ENCODE data around the gene WSB2.

The WSB2 gene

GRCh38 chr12:118060301-118061010, 523 bp downstream of the WSB2 start:
- DNase-seq (ENCODE audit: insufficient read length) (peak; percentile 30), FAIRE-seq (peak; percentile 76)
- TF ChIP-seq POLR2AphosphoS5 (IDR thresholded peaks at IDR 0.05; ENCODE audit: low read depth, low read length), result no peak
- TF ChIP-seq TAF1 (IDR thresholded peaks at IDR 0.05; ENCODE audit: borderline replicate concordance, low read depth, low read length), result no peak

- no peak for TF ChIP-seq POLR2A (IDR thresholded peaks at IDR 0.05; ENCODE audit: low read depth, low read length)
- no peak for TF ChIP-seq TAF1 (IDR thresholded peaks at IDR 0.05; ENCODE audit: borderline replicate concordance, low read depth, low read length)
- TF ChIP-seq POLR2AphosphoS5 (IDR thresholded peaks at IDR 0.05; ENCODE audit: low read depth, low read length), result no peak
- FAIRE-seq (no peak), DNase-seq (ENCODE audit: insufficient read length) (no peak)
Measured at GRCh38 chr12:118059341-118060191, 1.4 kb downstream of the WSB2 start.

GRCh38 chr12:118058881-118059280, 2.1 kb downstream of the WSB2 start:
- DNase-seq (ENCODE audit: insufficient read length) (no peak), FAIRE-seq (no peak)
- TF ChIP-seq POLR2A (IDR thresholded peaks at IDR 0.05; ENCODE audit: low read depth, low read length), result no peak

GRCh38 chr12:118058227-118058626, 2.8 kb downstream of the WSB2 start:
- FAIRE-seq (no peak), DNase-seq (ENCODE audit: insufficient read length) (no peak)
- TF ChIP-seq POLR2A (IDR thresholded peaks at IDR 0.05; ENCODE audit: low read depth, low read length) (no peak), TAF1 (IDR thresholded peaks at IDR 0.05; ENCODE audit: borderline replicate concordance, low read depth, low read length) (no peak), POLR2AphosphoS5 (IDR thresholded peaks at IDR 0.05; ENCODE audit: low read depth, low read length) (no peak)

- TF ChIP-seq TAF1 (IDR thresholded peaks at IDR 0.05; ENCODE audit: borderline replicate concordance, low read depth, low read length) (no peak), POLR2AphosphoS5 (IDR thresholded peaks at IDR 0.05; ENCODE audit: low read depth, low read length) (no peak), POLR2A (IDR thresholded peaks at IDR 0.05; ENCODE audit: low read depth, low read length) (no peak)
- no peak for FAIRE-seq
Measured at GRCh38 chr12:118055865-118056773, 4.9 kb downstream of the WSB2 start.

DNA sequence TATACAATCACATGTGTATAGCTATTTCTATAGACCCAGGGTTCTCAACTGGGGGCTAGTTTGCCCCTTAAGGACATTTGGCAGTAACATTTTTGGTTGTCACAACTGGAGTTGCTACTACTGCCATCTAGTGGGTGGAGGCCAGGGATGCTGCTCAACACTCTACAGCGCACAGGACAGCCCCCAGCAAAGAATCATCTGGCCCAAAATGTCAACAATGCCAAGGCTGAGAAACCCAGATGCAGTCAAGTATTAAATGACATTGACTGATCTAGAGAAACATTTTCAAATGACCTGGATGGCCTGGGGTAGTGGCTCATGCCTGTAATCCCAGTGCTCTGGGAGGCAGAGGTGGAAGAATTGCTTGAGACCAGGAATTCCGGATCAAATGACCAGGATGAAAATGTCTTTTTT, 5.8 kb downstream of the WSB2 start:
- TF ChIP-seq POLR2A (IDR thresholded peaks at IDR 0.05; ENCODE audit: low read depth, low read length), result no peak
- TF ChIP-seq TAF1 (IDR thresholded peaks at IDR 0.05; ENCODE audit: borderline replicate concordance, low read depth, low read length), result no peak
- TF ChIP-seq POLR2AphosphoS5 (IDR thresholded peaks at IDR 0.05; ENCODE audit: low read depth, low read length), result no peak
- peak; percentile 14 for FAIRE-seq

More at GRCh38 chr12:118055865-118056773, 4.9 kb downstream of the WSB2 start:
- DNase-seq (ENCODE audit: insufficient read length), result no peak

GRCh38 chr12:118053071-118053985, 7.7 kb downstream of the WSB2 start:
- FAIRE-seq, result no peak
- no peak for DNase-seq (ENCODE audit: insufficient read length)

More for the DNA sequence above, 5.8 kb downstream of the WSB2 start:
- DNase-seq (ENCODE audit: insufficient read length), result peak; percentile 30

GRCh38 chr12:118052324-118053070, 8.5 kb downstream of the WSB2 start:
- TF ChIP-seq POLR2A (IDR thresholded peaks at IDR 0.05; ENCODE audit: low read depth, low read length) (no peak), TAF1 (IDR thresholded peaks at IDR 0.05; ENCODE audit: borderline replicate concordance, low read depth, low read length) (no peak), POLR2AphosphoS5 (IDR thresholded peaks at IDR 0.05; ENCODE audit: low read depth, low read length) (no peak)
- DNase-seq (ENCODE audit: insufficient read length) (no peak), FAIRE-seq (no peak)

More at GRCh38 chr12:118053071-118053985, 7.7 kb downstream of the WSB2 start:
- TF ChIP-seq TAF1 (IDR thresholded peaks at IDR 0.05; ENCODE audit: borderline replicate concordance, low read depth, low read length) (no peak), POLR2A (IDR thresholded peaks at IDR 0.05; ENCODE audit: low read depth, low read length) (no peak), POLR2AphosphoS5 (IDR thresholded peaks at IDR 0.05; ENCODE audit: low read depth, low read length) (no peak)

- FAIRE-seq (no peak), DNase-seq (ENCODE audit: insufficient read length) (no peak)
- no peak for TF ChIP-seq POLR2A (IDR thresholded peaks at IDR 0.05; ENCODE audit: low read depth, low read length)
- TF ChIP-seq TAF1 (IDR thresholded peaks at IDR 0.05; ENCODE audit: borderline replicate concordance, low read depth, low read length), result no peak
- TF ChIP-seq POLR2AphosphoS5 (IDR thresholded peaks at IDR 0.05; ENCODE audit: low read depth, low read length), result no peak
Measured at GRCh38 chr12:118050972-118051910, 9.7 kb downstream of the WSB2 start.

Measured in GM12892 (cell line).